A673 (cell line): Measurements from ENCODE around the gene ARL16. TPM values are rescaled to one million over a fixed set of nuclear protein-coding genes. Genes with fewer than 3 reads are reported as not detected.

Source experiments
- BruUV-seq: library from RNA; stranded (reverse); fragments of 400-500 nt; replicated peaks from 2 replicates; lab custom pipeline; 2021; lab: Mats Ljungman, UMichigan
- CTCF ChIA-PET: fragments of 300-600 bp; sonication (Branson Sonifier 250); formaldehyde crosslinking; loops from one replicate; lab custom pipeline; 2022; ENCODE audit warnings: antibody characterized with exemption; lab: Charles Lee
- POLR2A ChIA-PET: fragments of 300-600 bp; sonication (Branson Sonifier 250); formaldehyde crosslinking; loops from one replicate; lab custom pipeline; 2022; ENCODE audit warnings: antibody characterized with exemption; ENCODE audit not compliant: low non-redundant PET; lab: Charles Lee
- DNase-seq: peaks from one replicate; pipeline ENCODE4 v3.0.0-alpha.2; 2015; ENCODE audit warnings: low spot score
- H3K27ac ChIP-seq: fragments of 200-600 bp; sonication (generic); 2 replicates; pipeline ENCODE4 v1.5.1; 2016; ENCODE audit warnings: mixed run types, low read depth, mild to moderate bottlenecking, mixed read lengths, antibody characterized with exemption, low read length; ENCODE audit not compliant: poor library complexity, severe bottlenecking
- H3K27me3 ChIP-seq: fragments of 200-600 bp; sonication (generic); replicated peaks from 2 replicates; pipeline ENCODE4 v1.6.1; 2017; ENCODE audit warnings: mixed run types, low read depth, mild to moderate bottlenecking, mixed read lengths, antibody characterized with exemption, low read length; ENCODE audit not compliant: insufficient read depth, poor library complexity
- H3K36me3 ChIP-seq: fragments of 200-600 bp; sonication (generic); 2 replicates; pipeline ENCODE4 v1.6.1; 2016; ENCODE audit warnings: mixed run types, mild to moderate bottlenecking, mixed read lengths, antibody characterized with exemption, low read length; ENCODE audit not compliant: insufficient read depth, poor library complexity, severe bottlenecking
- H3K4me1 ChIP-seq: fragments of 200-600 bp; sonication (generic); 2 replicates; pipeline ENCODE4 v1.6.1; 2017; ENCODE audit warnings: mixed run types, mild to moderate bottlenecking, mixed read lengths, antibody characterized with exemption, low read length; ENCODE audit not compliant: insufficient read depth, poor library complexity, severe bottlenecking
- H3K4me3 ChIP-seq: fragments of 200-600 bp; sonication (generic); 2 replicates; pipeline ENCODE4 v1.5.1; 2016; ENCODE audit warnings: low read depth, mixed run types, mild to moderate bottlenecking, mixed read lengths, low read length; ENCODE audit not compliant: poor library complexity, severe bottlenecking
- H3K9me3 ChIP-seq: fragments of 200-600 bp; sonication (generic); 2 replicates; pipeline ENCODE4 v1.6.1; 2016; ENCODE audit warnings: mixed run types, low read depth, mild to moderate bottlenecking, mixed read lengths, antibody characterized with exemption, low read length; ENCODE audit not compliant: poor library complexity, severe bottlenecking
- CTCF ChIP-seq: fragments of 300-800, 200-600 bp; sonication (generic); conservative IDR thresholded peaks from 2 replicates; pipeline ENCODE4 v1.5.1; 2017; ENCODE audit warnings: low read depth, mild to moderate bottlenecking, antibody characterized with exemption, low read length, moderate library complexity, mixed read lengths
- EZH2 ChIP-seq: fragments of 200-600 bp; sonication (generic); IDR thresholded peaks from 2 replicates; pipeline ENCODE4 v1.6.1; 2017; ENCODE audit warnings: borderline replicate concordance, low read depth, mild to moderate bottlenecking, mixed read lengths, antibody characterized with exemption, low read length; ENCODE audit not compliant: poor library complexity, severe bottlenecking
- intact Hi-C: fragments of 100-400 bp; cut with micrococcal nuclease; formaldehyde crosslinking; loops from one replicate; pipeline ENCODE4 v1.10.0; 2022; ENCODE audit not compliant: unreplicated experiment
- total RNA-seq: library from RNA; stranded (reverse); gene quantifications from 2 replicates; pipeline ENCODE4 v1.2.3, GENCODE V29; 2021

Gene ARL16
- total RNA-seq, 1 experiment from 2014 or later: 62.8 TPM

GRCh38 chr17:81713004-81713555, 29.5 kb upstream of the ARL16 start:
- no peaks in the 10 kb centered on the region for H3K27me3 ChIP-seq
- TF ChIP-seq EZH2: no peak
- TF ChIP-seq CTCF: no peak
- no TSS peak for BruUV-seq
- no peak for DNase-seq
- H3K27ac ChIP-seq: peak overlapping the region; percentile 84
- peaks cover 19% of the 10 kb centered on the region for H3K4me1 ChIP-seq
- H3K4me3 ChIP-seq: peak overlapping the region; percentile 85
- intact Hi-C loops: no loop called here
- H3K9me3 ChIP-seq: no peaks in the 10 kb centered on the region
- ChIA-PET POLR2A (interaction anchor here (0.6 to 0.7 kb wide), 2 partner anchors 17 to 310 kb away, joined by 4 to 5 read pairs; partner anchors contain the start of gene LRRC45), CTCF (interaction anchor here (0.7 kb wide), 1 partner anchor 93 kb away, joined by 4 read pairs; no protein-coding TSS in a partner anchor)
- H3K36me3 ChIP-seq: peaks cover 26% of the 10 kb centered on the region

GRCh38 chr17:81712468-81713003, 28.9 kb upstream of the ARL16 start:
- intact Hi-C loops: no loop called here
- BruUV-seq: no TSS peak
- ChIA-PET POLR2A (interaction anchor here (0.7 kb wide), 1 partner anchor 311 kb away, joined by 4 read pairs; the partner anchor contains the start of gene LRRC45), CTCF (no interaction called here)
- no peaks in the 10 kb centered on the region for H3K27me3 ChIP-seq
- H3K9me3 ChIP-seq: no peaks in the 10 kb centered on the region
- no peak for DNase-seq
- H3K4me3 ChIP-seq: peak overlapping the region; percentile 85
- TF ChIP-seq CTCF (0 out of 2 replicates have a peak, but pooled peaks have one; percentile 19), EZH2 (no peak)
- peak overlapping the region; percentile 84 for H3K27ac ChIP-seq
- peaks cover 19% of the 10 kb centered on the region for H3K4me1 ChIP-seq
- peaks cover 27% of the 10 kb centered on the region for H3K36me3 ChIP-seq

GRCh38 chr17:81711814-81712467, 28.3 kb upstream of the ARL16 start, which contains the start of gene SLC25A10:
Gene SLC25A10, plus strand, starts transcription at chr17:81712284. Its CDS starts 143 bp downstream, at chr17:81712427.
- ChIA-PET POLR2A (interaction anchor here (0.6 kb wide), 2 partner anchors 16 to 32 kb away, joined by 5 to 10 read pairs; no protein-coding TSS in a partner anchor), CTCF (interaction anchor here (0.7 kb wide), 1 partner anchor 44 kb away, joined by 6 read pairs; no protein-coding TSS in a partner anchor)
- no TSS peak for BruUV-seq
- Histone ChIP-seq H3K9me3 (no peaks in the 10 kb centered on the region), H3K4me1 (peaks cover 19% of the 10 kb centered on the region), H3K27me3 (no peaks in the 10 kb centered on the region), H3K27ac (peak within 1 kb of the TSS; percentile 84), H3K4me3 (peak within 1 kb of the TSS; percentile 85), H3K36me3 (peaks cover 33% of the 10 kb centered on the region)
- DNase-seq: peak; percentile 90
- TF ChIP-seq CTCF (no peak), EZH2 (no peak)
- intact Hi-C loops: no loop called here
